Neuronal stem cell (in vitro differentiated cells): Measurements from ENCODE around the gene RNF175.
A peak's percentile ranks its signal among the peaks of the same experiment; 100 is the strongest.

Source experiments
- DNase-seq: peaks from one replicate; pipeline ENCODE4 v3.0.0-alpha.2; 2013; ENCODE audit warnings: low spot score
- H2AFZ ChIP-seq: one replicate; pipeline ENCODE4 v1.6.1; 2013; ENCODE audit warnings: mild to moderate bottlenecking, low read length, inconsistent platforms
- H2AK5ac ChIP-seq: 2 replicates; pipeline ENCODE4 v1.6.1; 2013; ENCODE audit warnings: low read depth, mild to moderate bottlenecking, inconsistent platforms, low read length, moderate library complexity, mixed read lengths
- H2BK120ac ChIP-seq: 2 replicates; pipeline ENCODE4 v1.6.1; 2013; ENCODE audit warnings: low read depth, mild to moderate bottlenecking, inconsistent platforms, low read length, moderate library complexity, mixed read lengths
- H2BK12ac ChIP-seq: one replicate; pipeline ENCODE4 v1.6.1; 2013; ENCODE audit warnings: low read length, inconsistent platforms
- H2BK15ac ChIP-seq: 2 replicates; pipeline ENCODE4 v1.6.1; 2013; ENCODE audit warnings: mild to moderate bottlenecking, low read length, inconsistent platforms, mixed read lengths
- H2BK5ac ChIP-seq: one replicate; pipeline ENCODE4 v1.6.1; 2013; ENCODE audit warnings: inconsistent platforms, mild to moderate bottlenecking, low read length, moderate library complexity
- H3K14ac ChIP-seq: one replicate; pipeline ENCODE4 v1.6.1; 2013; ENCODE audit warnings: low read length, inconsistent platforms
- H3K18ac ChIP-seq: 2 replicates; pipeline ENCODE4 v1.6.1; 2013; ENCODE audit warnings: low read length, inconsistent platforms
- H3K23ac ChIP-seq: 2 replicates; pipeline ENCODE4 v1.6.1; 2013; ENCODE audit warnings: low read depth, mild to moderate bottlenecking, mixed read lengths, low read length, inconsistent platforms; ENCODE audit not compliant: poor library complexity
- H3K27ac ChIP-seq: replicated peaks from 3 replicates; pipeline ENCODE4 v1.5.1; 2013; ENCODE audit warnings: low read length, inconsistent platforms
- H3K27me3 ChIP-seq, 3 experiments: 2 replicates each; pipeline ENCODE4 v1.6.1; 2013; ENCODE audit warnings: low read length in 3 of 3, mild to moderate bottlenecking in 2 of 3, inconsistent platforms in 1 of 3, low read depth in 1 of 3, mixed read lengths in 1 of 3, moderate library complexity in 1 of 3; ENCODE audit not compliant: control insufficient read depth in 3 of 3, insufficient read depth in 3 of 3
- H3K36me3 ChIP-seq, 2 donors: replicated peaks in 1 of 2; 2 replicates each; pipeline ENCODE4 v1.6.1; 2013; ENCODE audit warnings: low read length in 2 of 2; ENCODE audit not compliant: control insufficient read depth in 2 of 2, insufficient read depth in 2 of 2
- H3K4ac ChIP-seq: 2 replicates; pipeline ENCODE4 v1.6.1; 2013; ENCODE audit warnings: inconsistent platforms, mild to moderate bottlenecking, low read length, moderate library complexity
- H3K4me1 ChIP-seq, 2 donors: 1 replicate in 1 of 2; 2 replicates in 1 of 2; pipeline ENCODE4 v1.6.1; 2013; ENCODE audit warnings: low read length in 2 of 2, low read depth in 1 of 2; ENCODE audit not compliant: control insufficient read depth in 2 of 2, insufficient read depth in 1 of 2
- H3K4me2 ChIP-seq: one replicate; pipeline ENCODE4 v1.6.1; 2013; ENCODE audit warnings: mild to moderate bottlenecking, low read length, inconsistent platforms; ENCODE audit not compliant: insufficient read depth, poor library complexity, severe bottlenecking
- H3K4me3 ChIP-seq, 2 donors: 2 replicates each; pipeline ENCODE4 v1.5.1; 2013; ENCODE audit warnings: low read length in 2 of 2, mild to moderate bottlenecking in 2 of 2, inconsistent platforms in 1 of 2, moderate library complexity in 1 of 2
- H3K79me1 ChIP-seq: one replicate; pipeline ENCODE4 v1.6.1; 2013; ENCODE audit warnings: low read depth, mild to moderate bottlenecking, inconsistent platforms, low read length, moderate library complexity
- H3K9ac ChIP-seq: one replicate; pipeline ENCODE4 v1.6.1; 2013; ENCODE audit warnings: mild to moderate bottlenecking, low read depth, low read length, inconsistent platforms; ENCODE audit not compliant: poor library complexity
- H3K9me3 ChIP-seq, 2 donors: replicated peaks in 1 of 2; 2 replicates each; pipeline versions ENCODE3 to v1.6.1; 2013; ENCODE audit warnings: low read length in 2 of 2, mild to moderate bottlenecking in 2 of 2, inconsistent platforms in 1 of 2, low read depth in 1 of 2, mixed read lengths in 1 of 2, moderate library complexity in 1 of 2; ENCODE audit not compliant: control insufficient read depth in 2 of 2, insufficient read depth in 1 of 2
- H4K8ac ChIP-seq: one replicate; pipeline ENCODE4 v1.6.1; 2013; ENCODE audit warnings: low read depth, mild to moderate bottlenecking, inconsistent platforms, low read length, moderate library complexity
- H4K91ac ChIP-seq: one replicate; pipeline ENCODE4 v1.6.1; 2013; ENCODE audit warnings: low read length, low read depth, mild to moderate bottlenecking, inconsistent platforms; ENCODE audit not compliant: poor library complexity
- WGBS, 2 donors: extraction: QIAGEN DNeasy Blood & Tissue Kit; methylation state at CpG; one replicate each; pipeline ENCODE4 v1.1.7; 2013; ENCODE audit warnings: missing lambda C conversion rate in 2 of 2, mixed read lengths in 1 of 2; ENCODE audit not compliant: insufficient read length in 2 of 2, insufficient replicate concordance in 1 of 2; ENCODE audit errors: extremely low coverage in 2 of 2; 5-methylcytosine and 5-hydroxymethylcytosine counted together

RNF175 gene

DNA sequence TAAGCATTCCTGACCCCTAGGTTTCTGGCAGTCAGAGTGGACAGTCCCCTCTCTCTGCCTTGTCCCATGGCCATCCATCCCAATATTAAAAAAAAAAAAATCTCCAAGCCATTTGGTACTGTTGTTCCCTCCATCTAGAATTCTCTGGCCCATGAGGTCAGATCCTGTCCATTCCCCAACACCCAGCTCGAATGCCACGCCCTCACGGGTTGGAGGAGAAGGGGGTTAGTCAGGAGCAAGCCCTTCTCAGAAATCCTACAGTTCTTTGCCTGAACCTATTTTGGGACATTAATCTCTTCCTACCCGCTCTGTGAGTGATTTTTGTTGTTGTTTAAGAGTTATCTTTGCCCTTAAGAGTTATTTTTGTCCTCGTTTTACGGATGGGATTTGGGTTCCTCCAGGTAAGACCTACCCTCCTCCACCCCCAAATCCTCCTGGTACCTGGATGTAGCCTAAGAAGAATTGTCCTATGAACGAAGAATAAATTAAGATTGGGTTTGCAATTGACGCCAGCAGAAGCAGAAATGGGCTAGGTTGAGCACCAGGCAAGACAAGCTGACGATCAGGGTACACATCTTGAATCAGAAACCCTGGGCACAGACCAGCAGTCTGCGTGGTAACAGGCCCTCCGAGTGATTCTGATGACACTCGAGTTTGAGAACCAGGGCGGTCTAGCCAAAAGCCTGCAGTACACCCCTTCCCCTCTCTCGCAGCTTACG lies 977 bp downstream of the RNF175 start:
- Histone ChIP-seq H3K4ac (no peak overlapping the region), H2BK120ac (peak overlapping the region; percentile 93), H2AK5ac (peak overlapping the region; percentile 47), H3K14ac (peak overlapping the region; percentile 3), H4K91ac (peak overlapping the region; percentile 91), H3K79me1 (peaks cover 9% of the 10 kb centered on the region), H3K27me3 (no peaks in the 10 kb centered on the region), H3K27ac (no peak overlapping the region), H3K9ac (peak overlapping the region; percentile 94), H2BK12ac (no peak overlapping the region), H3K4me2 (peak overlapping the region; percentile 89), H3K4me1 (peaks cover 14 to 28% of the 10 kb centered on the region in 2 donors), H3K36me3 (peaks cover 0 to 4% of the 10 kb centered on the region in 2 donors), H3K23ac (peak overlapping the region; percentile 94), H3K4me3 (peak overlapping the region; percentile 52 to 80), H3K18ac (peak overlapping the region; percentile 99), H4K8ac (no peak overlapping the region), H3K9me3 (peaks cover 8 to 19% of the 10 kb centered on the region in 2 donors), H2BK5ac (peak overlapping the region; percentile 35), H2BK15ac (peak overlapping the region; percentile 11), H2AFZ (peak overlapping the region; percentile 82)
- WGBS, 2 donors: no CpG with 5 or more reads among the region's 15 CpGs
- no peak for DNase-seq

DNA sequence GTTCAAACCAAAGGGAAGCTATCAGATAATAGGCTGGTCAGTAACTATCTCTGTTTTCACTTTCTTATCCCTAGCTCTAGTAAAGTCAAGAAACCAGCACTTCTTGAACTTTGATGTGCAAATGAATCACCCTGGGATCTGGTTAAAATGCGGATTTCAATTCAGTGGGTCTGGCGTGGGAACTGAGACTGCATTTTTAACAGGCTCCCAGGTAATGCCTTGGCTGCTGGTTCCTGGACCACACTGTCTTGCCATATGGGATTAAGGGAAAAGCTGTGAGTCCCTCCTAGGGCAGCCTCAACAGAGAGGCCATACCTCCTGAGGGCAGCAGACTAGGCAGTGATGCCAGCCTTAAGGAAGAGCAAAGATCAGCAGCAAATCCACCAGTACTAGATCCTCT lies 1.7 kb downstream of the RNF175 start:
- Histone ChIP-seq H3K23ac (no peak overlapping the region), H2BK12ac (no peak overlapping the region), H3K36me3 (peaks cover 0 to 4% of the 10 kb centered on the region in 2 donors), H2AFZ (no peak overlapping the region), H3K27me3 (no peaks in the 10 kb centered on the region), H3K4me3 (no peak overlapping the region), H2BK120ac (no peak overlapping the region), H3K27ac (no peak overlapping the region), H3K4me1 (peaks cover 8 to 26% of the 10 kb centered on the region in 2 donors), H4K91ac (no peak overlapping the region), H3K4ac (no peak overlapping the region), H3K14ac (no peak overlapping the region), H3K4me2 (no peak overlapping the region), H2AK5ac (no peak overlapping the region), H4K8ac (no peak overlapping the region), H3K79me1 (peaks cover 9% of the 10 kb centered on the region), H2BK15ac (no peak overlapping the region), H3K18ac (no peak overlapping the region), H3K9me3 (peaks cover 8 to 19% of the 10 kb centered on the region in 2 donors), H3K9ac (no peak overlapping the region), H2BK5ac (no peak overlapping the region)
- no peak for DNase-seq
- WGBS, 2 donors: no CpG with 5 or more reads among the region's 2 CpGs

DNA sequence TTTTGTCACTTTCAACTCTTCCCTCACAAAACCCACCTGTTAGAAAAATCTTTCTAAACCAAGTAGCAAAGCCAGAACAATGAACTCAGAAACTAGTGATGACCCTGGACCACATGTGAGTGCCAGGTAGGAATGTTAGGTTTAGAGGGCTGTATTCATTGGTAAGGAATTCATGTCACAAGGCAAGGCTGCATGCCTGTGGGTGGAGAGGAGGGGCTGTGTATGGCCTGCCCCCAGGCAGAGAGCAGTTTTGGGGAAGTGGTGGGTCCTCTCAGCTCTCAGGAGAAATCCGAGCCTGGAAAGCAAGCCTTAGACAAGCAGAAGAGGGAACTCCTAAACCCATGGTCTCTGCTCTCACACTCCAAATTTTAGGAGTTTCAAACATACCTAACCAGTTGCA lies 2.4 kb downstream of the RNF175 start:
- Histone ChIP-seq H2BK15ac (no peak overlapping the region), H2AK5ac (peak overlapping the region; percentile 45), H3K4ac (no peak overlapping the region), H2BK120ac (no peak overlapping the region), H3K36me3 (peaks cover 0 to 4% of the 10 kb centered on the region in 2 donors), H2AFZ (no peak overlapping the region), H3K27ac (no peak overlapping the region), H3K9ac (peak overlapping the region; percentile 10), H3K9me3 (peaks cover 8 to 19% of the 10 kb centered on the region in 2 donors), H3K14ac (no peak overlapping the region), H2BK12ac (no peak overlapping the region), H3K4me3 (no peak overlapping the region), H4K91ac (no peak overlapping the region), H4K8ac (no peak overlapping the region), H2BK5ac (no peak overlapping the region), H3K79me1 (peaks cover 9% of the 10 kb centered on the region), H3K18ac (no peak overlapping the region), H3K27me3 (no peaks in the 10 kb centered on the region), H3K23ac (no peak overlapping the region), H3K4me2 (no peak overlapping the region), H3K4me1 (peaks cover 8 to 26% of the 10 kb centered on the region in 2 donors)
- DNase-seq: no peak
- no CpG with 5 or more reads among the region's 1 CpG for WGBS, 2 donors

DNA sequence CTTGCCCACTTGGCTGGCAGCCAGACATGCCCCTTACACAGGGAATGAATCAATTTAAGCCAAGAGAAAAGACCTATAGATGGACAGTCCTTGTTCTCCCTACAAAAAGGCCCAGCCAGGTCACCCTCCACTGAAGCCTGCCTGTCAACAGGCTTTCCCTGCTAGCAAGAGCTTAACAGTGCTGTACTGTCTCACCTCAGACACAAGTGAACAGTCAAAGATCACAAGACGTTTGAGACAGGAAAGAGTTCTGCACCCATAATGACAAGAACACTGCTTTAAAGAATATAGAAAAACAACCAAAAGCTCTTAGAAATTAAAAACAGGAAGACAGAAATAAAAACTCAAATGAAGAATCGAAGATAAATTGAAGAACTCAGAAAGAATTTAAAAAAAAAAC lies 4.6 kb downstream of the RNF175 start:
- no CpG with 5 or more reads among the region's 2 CpGs for WGBS, 2 donors
- no peak overlapping the region for H4K8ac ChIP-seq
- H2BK12ac ChIP-seq: no peak overlapping the region
- no peak overlapping the region for H2BK120ac ChIP-seq
- no peaks in the 10 kb centered on the region for H3K27me3 ChIP-seq
- no peak overlapping the region for H2BK5ac ChIP-seq
- no peak overlapping the region for H3K27ac ChIP-seq
- no peak overlapping the region for H3K4ac ChIP-seq
- H2AK5ac ChIP-seq: no peak overlapping the region
- no peak overlapping the region for H3K18ac ChIP-seq
- no peak overlapping the region for H3K4me2 ChIP-seq
- H3K4me1 ChIP-seq: peaks cover 5 to 17% of the 10 kb centered on the region in 2 donors
- H3K23ac ChIP-seq: no peak overlapping the region
- no peak overlapping the region for H3K9ac ChIP-seq
- H2AFZ ChIP-seq: no peak overlapping the region
- DNase-seq: no peak
- H3K36me3 ChIP-seq: peaks cover 0 to 4% of the 10 kb centered on the region in 2 donors
- H2BK15ac ChIP-seq: no peak overlapping the region
- peaks cover 8 to 19% of the 10 kb centered on the region in 2 donors for H3K9me3 ChIP-seq
- peaks cover 8% of the 10 kb centered on the region for H3K79me1 ChIP-seq
- no peak overlapping the region for H4K91ac ChIP-seq
- H3K14ac ChIP-seq: no peak overlapping the region
- no peak overlapping the region for H3K4me3 ChIP-seq
